Measurements from ENCODE around the gene MITD1. TPM values are rescaled to one million over a fixed set of nuclear protein-coding genes. Genes with fewer than 3 reads are reported as not detected.

Gene MITD1
- total RNA-seq, 4 donors from 2014 or later = 16.3 to 24.5 (median 21.1) TPM

GRCh38 chr2:99187011-99187410 lies 6.2 kb upstream of the MITD1 start:
- peaks cover 0 to 23% (median 6%) of the 10 kb centered on the region in 3 donors for H3K4me1 ChIP-seq
- no peak overlapping the region for H3K4me3 ChIP-seq
- TF ChIP-seq POLR2AphosphoS5 (IDR thresholded peaks at IDR 0.05) = no peak
- TF ChIP-seq EP300 (IDR thresholded peaks at IDR 0.05) = no peak
- no peak for TF ChIP-seq POLR2A (IDR thresholded peaks at IDR 0.05)
- no peak for TF ChIP-seq CTCF (IDR thresholded peaks at IDR 0.05)
- no peak overlapping the region for H3K27ac ChIP-seq
- H3K9me3 ChIP-seq = no peaks in the 10 kb centered on the region
- no peaks in the 10 kb centered on the region for H3K27me3 ChIP-seq
- no peak for ATAC-seq
- peaks cover 0 to 49% of the 10 kb centered on the region in 2 donors for H3K36me3 ChIP-seq

GRCh38 chr2:99184811-99185210 lies 4.0 kb upstream of the MITD1 start:
- WGBS, 2 donors (ENCODE audit: low coverage in 1 of 2) = 55 to 98% methylated on average over 4 to 5 of the region's 6 CpGs
- ATAC-seq = no peak
- H3K27ac ChIP-seq = no peak overlapping the region
- H3K4me3 ChIP-seq = no peak overlapping the region
- H3K27me3 ChIP-seq = no peaks in the 10 kb centered on the region
- no peak for TF ChIP-seq POLR2A (IDR thresholded peaks at IDR 0.05)
- TF ChIP-seq EP300 (IDR thresholded peaks at IDR 0.05) = no peak
- TF ChIP-seq POLR2AphosphoS5 (IDR thresholded peaks at IDR 0.05) = no peak
- no peak for TF ChIP-seq CTCF (IDR thresholded peaks at IDR 0.05)
- H3K36me3 ChIP-seq = peaks cover 0 to 27% of the 10 kb centered on the region in 2 donors
- H3K4me1 ChIP-seq = peaks cover 0 to 36% (median 13%) of the 10 kb centered on the region in 3 donors
- no peaks in the 10 kb centered on the region for H3K9me3 ChIP-seq

- TF ChIP-seq POLR2AphosphoS5 (IDR thresholded peaks at IDR 0.05) (no peak), EP300 (IDR thresholded peaks at IDR 0.05) (no peak), CTCF (IDR thresholded peaks at IDR 0.05) (no peak), POLR2A (IDR thresholded peaks at IDR 0.05) (no peak)
- Histone ChIP-seq H3K4me3 (no peak overlapping the region), H3K27ac (no peak overlapping the region), H3K36me3 (peaks cover 0 to 11% of the 10 kb centered on the region in 2 donors), H3K9me3 (no peaks in the 10 kb centered on the region), H3K4me1 (peaks cover 0 to 51% (median 25%) of the 10 kb centered on the region in 3 donors), H3K27me3 (no peaks in the 10 kb centered on the region)
- ATAC-seq = no peak
- WGBS, 2 donors (ENCODE audit: low coverage in 1 of 2) = 85 to 100% methylated on average over 1 to 3 of the region's 3 CpGs
Observed at GRCh38 chr2:99183025-99183424, 2.2 kb upstream of the MITD1 start.

- no peak for ATAC-seq
- TF ChIP-seq POLR2A (IDR thresholded peaks at IDR 0.05) (no peak), POLR2AphosphoS5 (IDR thresholded peaks at IDR 0.05) (no peak), EP300 (IDR thresholded peaks at IDR 0.05) (no peak), CTCF (IDR thresholded peaks at IDR 0.05) (no peak)
- Histone ChIP-seq H3K9me3 (no peaks in the 10 kb centered on the region), H3K27ac (peak overlapping the region in 3 of 4 donors; percentile 62 to 81 (median 78)), H3K4me1 (peaks cover 0 to 53% (median 25%) of the 10 kb centered on the region in 3 donors), H3K36me3 (no peaks in the 10 kb centered on the region), H3K4me3 (peak overlapping the region; percentile 87 to 92), H3K27me3 (no peaks in the 10 kb centered on the region)
- 0% methylated on average over 4 of the region's 4 CpGs for WGBS, 2 donors (ENCODE audit: low coverage in 1 of 2)
Observed at GRCh38 chr2:99181624-99182000, 754 bp upstream of the MITD1 start.

DNA sequence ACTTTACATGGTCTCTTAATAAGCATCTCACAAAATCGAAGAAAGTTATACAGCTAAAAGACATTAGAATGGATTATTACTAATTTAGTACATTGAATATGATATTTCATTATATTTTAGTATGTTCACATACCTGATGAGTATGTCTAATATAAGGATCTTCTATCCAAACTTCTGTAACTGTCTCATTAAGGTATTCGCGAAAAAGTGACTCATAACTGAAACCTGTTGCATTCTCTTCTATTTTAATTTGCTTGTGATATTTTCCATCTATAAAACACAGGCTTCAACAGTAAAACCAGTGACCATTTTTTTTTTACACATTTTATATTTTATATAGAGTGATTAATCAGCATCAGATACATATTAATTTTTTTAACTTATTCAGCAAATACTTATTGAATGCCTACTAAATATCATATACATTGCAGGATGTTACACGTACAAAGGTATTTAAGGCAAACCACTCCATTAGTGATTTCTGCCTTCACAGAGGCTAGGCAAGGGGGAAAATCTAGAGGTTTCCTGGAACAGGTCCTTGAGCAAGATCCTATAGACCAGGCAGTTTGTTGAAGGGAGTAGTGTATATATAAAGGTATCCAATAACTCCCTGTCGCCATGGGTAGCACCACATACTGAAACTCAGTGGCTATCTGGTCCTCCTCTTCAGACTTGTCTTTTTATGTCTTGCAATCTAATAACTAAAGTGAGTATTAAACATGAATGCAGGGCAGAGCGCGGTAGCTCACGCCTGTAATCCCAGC lies 9.3 kb downstream of the MITD1 start:
- WGBS, 2 donors (ENCODE audit: low coverage in 1 of 2) = 90 to 93% methylated on average over 7 to 8 of the region's 8 CpGs
- no peak overlapping the region for H3K4me3 ChIP-seq
- no peaks in the 10 kb centered on the region for H3K9me3 ChIP-seq
- peaks cover 4 to 63% of the 10 kb centered on the region in 2 donors for H3K36me3 ChIP-seq
- H3K27ac ChIP-seq = no peak overlapping the region
- H3K4me1 ChIP-seq = peaks cover 0 to 4% (median 0%) of the 10 kb centered on the region in 3 donors
- no peak for TF ChIP-seq CTCF (IDR thresholded peaks at IDR 0.05)
- TF ChIP-seq EP300 (IDR thresholded peaks at IDR 0.05) = no peak
- no peak for TF ChIP-seq POLR2A (IDR thresholded peaks at IDR 0.05)
- TF ChIP-seq POLR2AphosphoS5 (IDR thresholded peaks at IDR 0.05) = no peak
- ATAC-seq = no peak
- H3K27me3 ChIP-seq = no peaks in the 10 kb centered on the region

All from gastroesophageal sphincter (tissue), 4 donors.